ENCODE data around the gene MAP2K2.
"Not testable (repeated sequence)": the region's sequence is repeated elsewhere in the genome, so short reads cannot be mapped to it uniquely, and the experiment has no call there.

Gene MAP2K2

GRCh38 chr19:4123615-4124568 is at the start of gene MAP2K2:
Gene MAP2K2, minus strand, starts transcription at chr19:4124122. Its CDS starts 247 bp downstream, at chr19:4123875.
- peak; percentile 98 for DNase-seq

- peak; percentile 83 for DNase-seq
Observed at GRCh38 chr19:4172861-4173473, 49.0 kb upstream of the MAP2K2 start.

- DNase-seq = no peak
Observed at GRCh38 chr19:4171676-4172075, 47.8 kb upstream of the MAP2K2 start.

GRCh38 chr19:4164262-4164661 is 40.3 kb upstream of the MAP2K2 start:
- no peak for DNase-seq

GRCh38 chr19:4161415-4162077 is 37.6 kb upstream of the MAP2K2 start:
- no peak for DNase-seq

- not testable (repeated sequence) for DNase-seq
Observed at GRCh38 chr19:4157971-4158370, 34.0 kb upstream of the MAP2K2 start.

GRCh38 chr19:4157164-4157563 is 33.2 kb upstream of the MAP2K2 start:
- DNase-seq = no peak

- DNase-seq = no peak
Observed at GRCh38 chr19:4154571-4155312, 30.8 kb upstream of the MAP2K2 start.

- DNase-seq = no peak
Observed at GRCh38 chr19:4152241-4152998, 28.5 kb upstream of the MAP2K2 start.

GRCh38 chr19:4151623-4152022 is 27.7 kb upstream of the MAP2K2 start:
- DNase-seq = no peak

- DNase-seq = no peak
Observed at GRCh38 chr19:4149518-4150288, 25.8 kb upstream of the MAP2K2 start.

- peak; percentile 11 for DNase-seq
Observed at GRCh38 chr19:4144666-4145249, 20.8 kb upstream of the MAP2K2 start.

- DNase-seq = not testable (repeated sequence)
Observed at GRCh38 chr19:4142916-4143315, 19.0 kb upstream of the MAP2K2 start.

- DNase-seq = peak; percentile 72
Observed at GRCh38 chr19:4140237-4140711, 16.4 kb upstream of the MAP2K2 start.

- peak; percentile 75 for DNase-seq
Observed at GRCh38 chr19:4139614-4140236, 15.8 kb upstream of the MAP2K2 start.

GRCh38 chr19:4138445-4138844 is 14.5 kb upstream of the MAP2K2 start:
- DNase-seq = no peak

- DNase-seq = no peak
Observed at GRCh38 chr19:4136680-4137088, 12.8 kb upstream of the MAP2K2 start.

GRCh38 chr19:4135386-4135785 is 11.5 kb upstream of the MAP2K2 start:
- not testable (repeated sequence) for DNase-seq

GRCh38 chr19:4134351-4134750 is 10.4 kb upstream of the MAP2K2 start:
- DNase-seq = no peak

Data from eye (tissue), 1 donor.